Thyroid gland (tissue), 4 donors: ENCODE results near the gene GPRIN3.

Source experiments
- CTCF ChIP-seq, 6 experiments: fragments of 200-600 bp in 3 of 6; fragments of 450-650 bp in 3 of 6; sonication (generic) in 3 of 6; IDR thresholded peaks; one replicate each; pipeline ENCODE4 v1.5.1; 2016 to 2019; ENCODE audit warnings: antibody characterized with exemption in 6 of 6, mild to moderate bottlenecking in 2 of 6, inconsistent platforms in 1 of 6, moderate library complexity in 1 of 6
- POLR2A ChIP-seq, 2 donors: fragments of 450-650 bp; IDR thresholded peaks; one replicate each; pipeline ENCODE4 v1.6.1; 2017; ENCODE audit warnings: antibody characterized with exemption in 2 of 2, mild to moderate bottlenecking in 2 of 2, moderate library complexity in 1 of 2

DNA sequence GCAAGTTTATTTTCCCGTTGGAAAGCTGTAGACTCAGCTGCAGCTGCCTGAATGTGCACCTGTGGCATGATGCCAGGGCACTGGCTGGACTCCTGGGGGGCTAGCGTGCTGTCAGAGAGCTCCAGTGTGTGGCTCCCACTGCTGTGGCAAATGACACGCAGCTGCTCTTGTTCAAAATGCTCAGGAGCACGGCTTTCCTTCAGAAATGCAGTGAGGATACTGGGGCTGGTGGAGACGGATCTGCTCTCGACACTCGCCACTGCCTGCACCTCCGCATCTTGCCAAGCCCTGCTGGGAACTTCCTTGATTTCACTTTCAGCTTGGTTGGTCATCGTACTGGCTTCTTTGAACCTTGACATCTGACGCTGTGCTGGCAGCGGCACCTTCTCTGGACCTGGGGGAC is 58.7 kb downstream of the GPRIN3 start:
- TF ChIP-seq CTCF (IDR thresholded peaks at IDR 0.05), result no peak
- TF ChIP-seq POLR2A (IDR thresholded peaks at IDR 0.05), result no peak
